GM21786 (cell line): ENCODE measurements around the gene GALNT1.
"Not testable (repeated sequence)": the region's sequence is repeated elsewhere in the genome, so short reads cannot be mapped to it uniquely, and the experiment has no call there.

Experiments used
- ATAC-seq: cut with Tn5 transposase; IDR thresholded peaks from one replicate; pipeline ENCODE4 v1.9.1; 2021; ENCODE audit not compliant: unreplicated experiment

Gene GALNT1

DNA sequence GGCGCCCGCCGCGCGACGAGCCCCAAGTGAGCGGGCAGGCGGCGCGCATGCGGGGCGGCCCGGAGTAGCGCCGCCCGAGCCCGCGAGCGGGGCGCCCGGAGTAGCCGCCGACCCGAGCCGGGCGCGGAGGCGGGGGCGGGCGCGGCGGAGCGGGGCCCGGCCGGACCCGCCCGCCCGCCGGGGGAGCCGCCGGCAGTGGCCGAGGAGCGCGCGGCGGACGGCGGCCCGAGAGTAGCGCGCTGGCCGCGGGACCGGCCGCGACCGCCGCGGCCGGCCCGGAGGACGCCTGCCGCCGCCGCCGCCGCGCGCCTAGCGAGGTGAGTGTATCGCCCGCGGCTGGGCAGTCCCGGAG is at the start of gene GALNT1:
GALNT1 (plus strand) TSS at position 195 of the 352 bp plus-strand sequence. CDS start 72,923 bp downstream, outside the sequence.
- ATAC-seq: no peak

DNA sequence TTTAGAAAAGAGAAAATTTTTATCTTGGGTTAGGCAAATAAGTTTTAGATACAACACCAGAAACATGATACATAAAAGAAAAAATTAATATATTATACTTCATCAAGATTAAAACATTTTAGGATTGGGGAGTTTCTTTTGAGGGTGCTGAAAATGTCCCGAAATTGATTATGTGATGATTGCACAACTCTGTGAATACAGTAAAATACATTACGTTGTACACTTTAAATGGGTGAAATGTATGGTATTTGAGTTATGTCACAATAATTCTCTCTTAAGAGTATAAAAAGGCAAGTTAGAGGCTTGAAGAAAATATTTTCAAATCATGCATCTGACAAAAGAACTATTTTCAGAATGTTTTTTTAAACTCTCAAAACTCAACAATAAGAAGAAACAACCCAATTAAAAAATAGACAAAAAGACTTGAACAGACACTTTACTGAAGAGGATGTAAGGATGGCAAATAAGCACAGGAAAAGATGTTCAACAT is 47.6 kb upstream of the GALNT1 start:
- no peak for ATAC-seq

DNA sequence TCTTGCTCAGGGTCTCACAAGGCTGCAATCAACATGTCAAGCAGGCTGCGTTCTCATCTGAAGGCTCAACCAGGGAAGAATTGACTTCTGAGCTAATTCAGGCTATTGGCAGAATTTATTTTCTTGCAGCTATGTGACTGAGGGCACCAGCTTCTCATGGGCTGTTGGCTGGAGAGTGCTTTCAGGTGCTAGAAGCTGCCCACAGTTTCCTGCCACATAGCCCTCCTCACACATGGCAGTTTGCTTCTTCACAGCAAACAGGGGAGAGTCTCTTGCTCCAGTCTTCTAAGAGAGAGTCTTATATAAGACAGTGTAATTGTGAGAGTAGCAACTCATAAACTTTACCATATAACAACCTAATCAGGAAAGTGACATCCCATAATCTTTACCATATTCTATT is 46.2 kb upstream of the GALNT1 start:
- no peak for ATAC-seq

- ATAC-seq: no peak
Measured at GRCh38 chr18:35542356-35542755, 39.2 kb upstream of the GALNT1 start.

- ATAC-seq: no peak
Measured at GRCh38 chr18:35547008-35547605, 34.4 kb upstream of the GALNT1 start.

- ATAC-seq: no peak
Measured at GRCh38 chr18:35549564-35549963, 32.0 kb upstream of the GALNT1 start.

GRCh38 chr18:35553300-35553699 is 28.2 kb upstream of the GALNT1 start:
- no peak for ATAC-seq

DNA sequence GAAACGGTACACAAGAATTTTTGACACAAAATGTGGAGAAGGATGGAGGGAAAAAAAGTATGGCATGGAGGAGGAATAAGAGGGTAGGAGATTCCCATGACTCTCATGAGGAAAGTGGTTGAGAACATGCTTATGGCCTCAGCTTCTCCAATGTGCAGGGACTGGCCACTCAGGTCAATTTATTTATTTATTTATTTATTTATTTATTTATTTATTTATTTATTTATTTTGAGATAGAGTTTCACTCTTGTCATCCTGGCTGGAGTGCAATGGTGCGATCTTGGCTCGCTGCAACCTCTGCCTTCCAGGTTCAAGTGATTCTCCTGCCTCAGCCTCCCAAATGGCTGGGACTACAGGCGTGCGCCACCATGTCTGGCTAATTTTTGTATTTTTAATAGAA is 26.0 kb upstream of the GALNT1 start:
- not testable (repeated sequence) for ATAC-seq

DNA sequence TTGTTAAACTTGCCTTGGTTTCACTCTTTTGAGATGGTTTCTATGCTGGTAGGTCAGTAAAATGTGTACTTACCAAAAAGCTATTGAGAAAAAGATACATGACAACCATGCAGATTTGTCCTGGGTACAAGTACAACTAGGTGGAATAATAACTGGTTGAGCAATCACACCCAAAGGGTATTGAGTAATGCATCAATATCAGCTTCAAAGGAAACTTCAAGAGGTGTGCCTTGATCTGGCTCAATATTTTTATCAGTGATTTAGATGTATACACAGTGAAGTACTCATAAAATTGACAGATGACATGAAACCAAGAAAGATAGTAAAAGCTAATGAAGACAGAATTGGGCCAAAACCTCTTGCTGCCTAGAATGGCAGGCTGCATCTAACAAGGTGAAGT is 21.7 kb upstream of the GALNT1 start:
- no peak for ATAC-seq

- peak; percentile 71 for ATAC-seq
Measured at GRCh38 chr18:35564795-35565453, 16.6 kb upstream of the GALNT1 start.

- ATAC-seq: no peak
Measured at GRCh38 chr18:35566019-35566418, 15.5 kb upstream of the GALNT1 start.

- no peak for ATAC-seq
Measured at GRCh38 chr18:35570182-35570581, 11.4 kb upstream of the GALNT1 start.

DNA sequence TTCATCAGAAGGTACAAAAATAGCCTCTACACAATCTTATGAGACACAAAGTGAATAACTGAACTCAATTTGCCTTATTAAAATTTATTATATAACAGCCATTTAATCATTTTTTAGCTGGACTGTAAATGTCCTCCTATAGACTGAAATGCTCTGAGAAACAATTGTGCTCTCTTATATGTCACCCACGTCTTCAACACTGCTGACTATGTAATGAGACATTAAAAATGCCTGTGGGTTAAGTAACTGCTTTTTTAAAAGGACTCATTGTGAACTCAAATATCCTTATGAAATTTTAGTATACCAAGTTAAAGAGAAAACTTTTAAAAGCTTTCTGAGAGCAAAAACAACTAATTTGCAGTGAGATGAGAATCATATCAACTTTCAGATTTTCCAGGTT is 10.4 kb upstream of the GALNT1 start:
- no peak for ATAC-seq

DNA sequence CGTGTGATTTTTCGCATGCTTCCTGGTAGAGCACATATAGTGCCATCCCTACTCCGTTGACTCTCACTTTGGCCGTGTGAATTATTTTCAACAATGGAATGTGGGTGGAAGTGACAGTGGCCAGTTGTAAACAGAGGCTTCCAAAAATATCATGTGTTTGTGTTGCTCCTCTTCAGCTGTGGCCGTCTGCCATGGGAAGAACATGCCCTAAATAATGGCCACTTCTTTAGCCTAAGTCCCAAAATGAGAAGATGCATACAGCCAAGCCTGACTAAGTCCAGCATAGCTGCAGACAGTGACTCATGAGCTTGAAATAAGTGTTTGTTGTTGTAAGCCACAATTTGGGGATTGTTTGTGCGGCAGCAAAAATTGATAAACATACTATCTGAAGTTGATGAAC is 8.9 kb upstream of the GALNT1 start:
- ATAC-seq: no peak

DNA sequence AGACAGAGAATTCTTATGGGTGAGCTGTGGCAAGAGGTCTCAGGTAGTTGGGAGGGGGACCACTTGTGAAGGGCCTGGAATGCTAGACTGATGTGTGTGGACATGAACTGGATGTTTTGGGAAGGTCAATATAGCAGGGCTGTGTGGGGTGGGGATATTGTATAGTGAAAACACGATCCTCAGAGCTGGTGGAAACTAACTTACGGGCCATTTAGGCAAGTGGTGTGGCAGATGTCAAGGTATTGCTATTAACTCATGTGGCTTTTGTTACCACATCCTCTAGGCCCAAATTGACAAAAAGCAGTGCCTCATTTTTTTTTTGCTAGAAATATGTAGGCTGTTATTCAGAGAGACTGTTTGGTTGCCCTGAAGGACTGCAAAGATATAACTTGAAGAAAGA is 8.0 kb upstream of the GALNT1 start:
- no peak for ATAC-seq

- ATAC-seq: not testable (repeated sequence)
Measured at GRCh38 chr18:35576240-35576845, 5.2 kb upstream of the GALNT1 start.

DNA sequence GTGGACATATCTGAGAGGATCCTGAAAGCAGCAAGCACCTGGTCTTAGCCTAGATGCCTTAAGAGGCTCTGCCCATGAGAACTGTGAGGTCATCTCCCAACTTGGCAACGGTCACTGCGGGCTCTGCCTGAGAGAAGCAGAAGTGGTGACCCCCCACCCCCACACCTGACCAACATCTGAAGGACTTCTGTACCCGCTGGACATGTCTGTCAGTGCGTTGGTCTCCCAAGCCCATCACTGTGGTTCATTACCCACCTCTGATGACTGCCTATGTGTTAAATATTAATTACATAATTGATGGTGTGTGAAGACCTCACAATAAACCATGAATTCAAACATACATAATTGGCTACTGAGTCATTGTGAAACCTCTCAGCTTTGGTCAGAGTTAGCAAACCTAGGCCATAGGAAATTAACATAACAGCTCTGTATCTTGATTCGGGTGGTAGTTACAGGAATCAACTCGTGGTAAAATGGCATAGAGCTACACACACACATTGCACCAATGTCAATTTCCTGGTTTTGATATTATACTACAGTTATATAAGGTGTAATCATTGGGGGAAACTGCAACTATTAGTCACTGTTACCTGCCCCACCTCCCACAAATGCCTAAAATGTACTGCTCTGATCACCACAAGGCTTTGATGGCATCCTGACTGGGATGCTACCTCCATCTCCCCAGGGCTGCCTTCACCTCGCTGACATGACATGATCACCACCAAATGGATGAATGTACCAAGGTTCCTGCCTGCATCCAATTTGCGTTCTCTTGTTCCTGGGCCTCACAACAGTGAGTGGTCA is 4.3 kb upstream of the GALNT1 start:
- ATAC-seq: peak; percentile 66

DNA sequence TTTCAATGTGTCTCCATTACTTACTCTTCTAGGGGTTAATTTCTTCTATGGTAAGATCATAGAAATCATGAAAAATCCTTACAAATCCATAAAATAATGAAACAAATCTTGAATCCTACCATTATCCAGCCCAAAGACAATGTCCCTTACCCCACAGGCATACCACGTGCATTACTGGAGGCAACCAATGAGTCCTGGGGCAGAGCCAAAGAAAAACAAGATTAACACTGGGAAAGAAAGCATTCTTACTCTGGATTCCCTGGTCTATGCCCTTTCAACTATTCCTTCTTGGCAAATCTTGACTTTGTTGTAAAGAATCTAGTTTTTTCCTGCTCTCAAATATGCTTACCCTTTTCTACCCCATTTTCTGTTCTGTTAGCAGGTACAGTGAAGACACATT is 3.1 kb upstream of the GALNT1 start:
- no peak for ATAC-seq

DNA sequence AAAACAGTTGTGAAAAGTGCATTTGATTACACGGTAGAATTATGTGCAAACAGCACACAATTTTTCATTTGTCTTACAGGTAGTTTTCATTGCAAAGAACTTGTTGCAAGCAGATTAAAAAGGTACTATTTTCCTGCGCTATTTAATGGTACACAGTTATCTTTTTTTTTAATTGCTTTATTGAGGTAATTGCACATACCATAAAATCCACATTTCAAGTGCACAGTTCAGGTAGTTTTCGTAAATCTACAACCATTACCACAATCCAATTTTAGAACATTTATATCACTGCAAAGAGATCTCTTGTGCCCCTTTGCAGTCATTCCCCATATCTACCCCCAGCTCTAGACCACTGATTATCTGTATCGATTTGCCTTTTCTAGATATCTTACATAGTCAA is 2.6 kb upstream of the GALNT1 start:
- ATAC-seq: no peak

GRCh38 chr18:35580701-35581539 is 620 bp upstream of the GALNT1 start:
- ATAC-seq: peak; percentile 29
